HUDEP-2 (cell line): ENCODE data around the gene DMAC2.
A peak's percentile ranks its signal among the peaks of the same experiment; 100 is the strongest.
"Not testable (repeated sequence)": the region's sequence is repeated elsewhere in the genome, so short reads cannot be mapped to it uniquely, and the experiment has no call there.

Source experiments
- DNase-seq, 76 experiments: peaks; one replicate each; lab custom pipeline; 2025; ENCODE audit not compliant: unreplicated experiment in 76 of 76; lab: John Stamatoyannopoulos, UW

Gene DMAC2

DNA sequence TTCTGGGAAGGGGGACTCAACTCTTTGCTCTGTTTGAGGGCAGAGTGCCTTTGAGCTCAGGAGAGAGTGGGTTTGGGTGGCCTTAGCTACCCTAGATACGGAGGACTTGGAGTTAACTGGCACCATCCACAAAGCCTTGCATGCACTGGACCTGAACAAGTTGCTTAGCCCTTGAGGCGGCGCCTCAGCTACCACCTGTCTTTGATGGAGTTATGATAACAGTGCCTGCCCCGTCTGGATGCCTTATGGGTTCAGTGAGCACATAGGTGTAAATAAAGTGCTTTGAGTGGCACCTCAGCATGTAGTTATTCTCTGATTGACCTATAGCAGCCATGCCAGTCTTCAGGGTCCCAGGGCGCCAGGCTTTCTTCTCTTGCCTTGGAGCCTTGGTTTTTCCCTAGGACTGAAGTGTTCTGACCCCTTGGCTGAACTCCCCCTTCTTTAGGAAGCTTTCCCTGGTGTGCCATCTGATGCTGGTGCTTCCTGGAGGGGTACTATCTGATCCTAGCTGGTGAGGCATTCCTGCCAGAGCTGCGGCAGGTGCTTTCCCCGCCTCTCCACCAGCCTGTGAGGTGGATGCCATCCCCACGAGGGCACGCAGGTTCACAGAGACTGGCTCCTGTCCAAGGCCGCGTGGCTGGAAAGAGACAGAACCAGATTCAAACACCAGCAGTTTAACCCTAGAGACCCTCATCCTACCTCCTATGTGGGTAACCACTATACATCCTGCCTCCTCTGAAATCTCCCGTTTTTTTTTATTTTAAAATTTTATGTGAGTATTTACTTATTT, 36.3 kb downstream of the DMAC2 start:
- DNase-seq: no peak

DNA sequence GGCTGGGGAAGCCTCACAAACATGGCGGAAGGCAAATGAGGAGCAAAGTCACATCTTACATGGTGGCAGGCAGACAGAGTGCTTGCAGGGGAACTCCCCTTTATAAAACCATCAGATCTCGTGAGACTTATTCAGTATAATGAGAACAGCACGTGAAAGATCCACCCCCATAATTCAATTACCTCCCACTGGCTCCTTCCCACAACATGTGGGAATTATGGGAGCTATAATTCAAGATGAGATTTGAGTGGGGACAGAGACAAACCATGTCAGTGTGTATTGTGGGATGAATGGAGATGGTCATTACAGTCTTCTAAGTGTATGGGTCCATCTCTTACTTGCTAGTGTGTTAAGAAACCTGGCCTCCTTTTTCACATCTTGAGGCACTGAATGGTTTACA, 37.7 kb downstream of the DMAC2 start:
- no peak for DNase-seq

DNA sequence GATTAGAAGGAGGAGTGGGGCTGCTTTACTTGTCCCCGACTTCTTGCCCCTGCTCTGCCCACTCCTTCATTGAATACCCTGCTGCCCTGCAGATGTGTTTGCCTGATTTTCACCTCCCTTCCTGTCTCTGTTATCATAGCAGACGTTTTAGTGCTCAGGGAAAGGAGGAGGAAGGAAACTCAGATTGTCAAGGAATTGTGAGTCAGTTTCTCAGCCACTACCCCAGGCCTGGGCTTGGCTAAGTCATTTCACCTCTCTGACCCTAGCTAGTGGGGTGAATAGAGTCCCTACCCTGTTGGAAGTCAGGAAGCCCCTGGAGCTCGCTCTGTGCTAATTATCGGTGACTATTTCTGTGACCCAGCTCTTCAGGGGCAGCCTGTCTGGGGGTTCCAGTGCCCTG, 38.2 kb downstream of the DMAC2 start:
- no peak for DNase-seq

GRCh38 chr19:41399525-41399924, 40.2 kb downstream of the DMAC2 start:
- DNase-seq: no peak

GRCh38 chr19:41399091-41399490, 40.6 kb downstream of the DMAC2 start:
- no peak for DNase-seq

GRCh38 chr19:41398598-41398997, 41.1 kb downstream of the DMAC2 start:
- peak in 14 of 76 experiments; percentile 6 to 43 (median 18) for DNase-seq

DNA sequence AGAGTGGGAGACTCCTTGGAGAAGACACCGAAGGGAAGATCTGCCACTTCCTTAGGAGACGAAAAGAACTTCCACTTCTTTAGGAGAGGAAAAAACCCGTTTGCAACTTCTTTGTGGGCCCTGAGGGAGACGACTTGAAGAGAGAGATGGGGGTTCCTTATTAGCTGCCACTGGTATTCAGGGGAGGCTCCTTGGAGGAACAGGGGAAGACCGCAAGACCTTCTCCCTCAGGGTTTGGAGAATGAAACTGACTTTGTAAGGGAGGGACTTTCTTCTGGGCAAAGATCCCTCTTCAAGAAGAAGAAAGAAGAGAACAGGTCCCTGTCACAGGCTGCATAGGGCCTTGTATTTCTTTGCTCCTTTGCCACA, 41.7 kb downstream of the DMAC2 start:
- peak in 2 of 76 experiments; percentile 36 to 41 for DNase-seq

GRCh38 chr19:41397086-41398049, 42.3 kb downstream of the DMAC2 start, which contains the start of the genes BCKDHA and EXOSC5:
Gene BCKDHA (plus strand): TSS chr19:41397818. CDS start chr19:41397828, 10 bp downstream.
Gene EXOSC5 (minus strand): TSS chr19:41397359. CDS start chr19:41397328, 31 bp downstream.
- peak; percentile 34 to 100 (median 100) for DNase-seq

DNA sequence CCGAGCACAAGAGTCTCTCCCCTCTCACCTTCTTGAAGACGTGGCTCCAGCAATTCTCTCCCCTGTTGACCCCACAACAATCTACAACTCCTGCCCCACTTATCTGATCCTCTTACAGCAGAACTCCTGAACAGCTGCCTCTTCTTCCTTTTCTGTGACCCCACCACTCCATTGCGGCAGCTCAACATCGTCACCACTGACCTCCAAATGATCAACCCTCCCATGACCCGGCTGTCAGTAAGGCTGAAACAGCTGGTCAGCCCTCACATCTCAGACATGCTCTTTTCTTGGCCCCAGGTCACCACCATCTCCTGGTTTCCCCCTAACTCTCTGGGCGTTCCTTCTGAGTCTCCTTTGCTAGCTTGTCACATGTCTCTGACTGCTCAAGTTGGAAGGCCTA, 44.4 kb downstream of the DMAC2 start:
- no peak for DNase-seq

DNA sequence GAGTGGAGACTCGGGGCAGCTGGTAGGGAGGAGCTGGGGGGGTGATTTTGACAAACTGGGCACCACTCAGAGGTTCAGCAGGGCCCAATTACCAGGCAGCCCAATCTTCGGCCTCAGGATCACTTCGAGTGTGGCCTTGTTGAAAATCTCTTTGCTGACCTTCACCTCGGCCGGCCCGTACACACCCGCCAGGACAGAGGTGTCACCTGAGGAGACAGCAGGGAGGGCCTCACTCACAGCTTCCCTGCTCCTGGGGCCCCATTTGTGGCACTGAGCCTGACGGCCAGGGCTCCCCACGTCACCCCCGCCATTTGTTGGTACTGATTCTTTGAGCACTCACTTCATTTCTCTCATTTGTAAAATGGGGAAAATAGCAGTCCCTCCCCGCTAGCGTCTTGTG, 46.9 kb downstream of the DMAC2 start:
- no peak for DNase-seq

DNA sequence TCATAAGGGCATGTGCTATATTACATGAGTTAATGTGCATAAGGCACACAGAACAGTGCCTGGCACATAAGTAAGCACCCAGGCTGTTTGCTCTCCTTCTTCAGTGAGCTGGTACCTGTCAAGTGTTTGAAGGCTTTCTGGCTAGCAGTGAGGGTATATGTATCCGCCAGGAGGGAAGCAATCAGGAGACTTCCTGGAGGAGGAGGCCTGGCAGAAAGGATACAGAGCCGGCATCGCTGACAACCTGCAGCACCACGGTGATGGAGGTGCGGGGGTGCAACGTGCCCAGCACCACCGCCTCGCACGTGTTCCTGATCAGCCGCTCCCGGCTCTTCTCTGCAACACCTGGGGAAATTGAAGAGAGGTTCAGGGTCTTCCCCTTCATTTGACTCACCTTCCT, 48.1 kb downstream of the DMAC2 start:
- DNase-seq: no peak

DNA sequence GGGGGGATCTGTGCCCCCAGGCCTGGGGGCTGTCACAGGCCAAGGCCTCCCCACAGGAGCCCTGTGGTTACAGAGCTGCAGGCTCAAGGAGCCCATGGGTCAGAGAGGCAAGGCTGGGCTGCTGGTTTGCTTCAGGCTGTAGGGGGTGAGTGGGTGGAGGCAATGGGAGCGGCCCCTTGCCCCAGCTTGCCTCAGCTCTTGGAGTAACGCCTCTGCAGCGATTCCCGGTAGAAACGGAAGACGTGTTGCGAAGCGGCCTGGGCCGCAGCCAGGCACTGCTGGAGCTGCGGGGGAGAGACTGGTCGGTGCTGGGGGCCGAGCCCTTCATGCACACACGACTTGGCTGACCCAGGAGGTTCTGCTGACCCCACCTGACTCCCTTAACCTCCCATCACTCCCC, 53.3 kb downstream of the DMAC2 start:
- no peak for DNase-seq

DNA sequence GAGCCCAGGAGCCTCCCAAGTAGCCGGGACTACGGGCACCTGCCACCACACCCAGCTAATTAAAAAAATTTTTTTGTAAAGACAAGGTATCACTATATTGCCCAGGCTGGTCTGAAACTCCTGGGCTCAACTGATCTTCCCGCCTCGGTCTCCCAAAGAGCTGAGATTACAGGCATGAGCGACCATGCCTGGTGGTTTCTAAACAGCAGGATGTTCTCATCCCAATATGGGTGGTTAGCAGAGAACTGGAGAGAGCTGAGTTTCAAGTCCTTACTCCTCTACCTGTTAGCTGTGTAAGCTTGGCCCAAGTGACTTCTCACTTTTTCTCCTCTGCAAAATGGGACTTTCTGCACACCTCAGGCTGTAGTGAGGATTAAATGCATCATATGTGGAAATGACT, 55.4 kb downstream of the DMAC2 start:
- no peak for DNase-seq

DNA sequence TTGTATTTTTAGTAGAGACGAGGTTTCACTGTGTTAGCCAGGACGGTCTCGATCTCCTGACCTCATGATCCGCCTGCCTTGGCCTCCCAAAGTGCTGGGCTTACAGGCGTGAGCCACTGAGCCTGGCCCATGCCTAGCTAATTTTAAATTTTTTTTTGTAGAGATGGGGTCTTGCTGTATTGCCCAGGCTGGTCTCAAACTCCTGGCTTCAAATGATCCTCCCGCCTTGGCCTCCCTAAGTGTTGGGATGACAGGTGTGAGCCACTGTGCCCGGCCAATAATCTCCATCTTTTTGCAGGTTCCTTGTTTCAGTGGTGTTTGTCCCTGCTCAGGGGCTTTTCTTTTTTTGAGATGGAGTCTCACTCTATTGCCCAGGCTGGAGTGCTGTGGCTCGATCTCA, 58.2 kb downstream of the DMAC2 start:
- DNase-seq: not testable (repeated sequence)
